ENCODE results near the gene GNPTAB. TPM values are rescaled to one million over a fixed set of nuclear protein-coding genes. Genes with fewer than 3 reads are reported as not detected.

GNPTAB gene
- total RNA-seq, 1 donor from 2014 or later = 43.7 TPM

DNA sequence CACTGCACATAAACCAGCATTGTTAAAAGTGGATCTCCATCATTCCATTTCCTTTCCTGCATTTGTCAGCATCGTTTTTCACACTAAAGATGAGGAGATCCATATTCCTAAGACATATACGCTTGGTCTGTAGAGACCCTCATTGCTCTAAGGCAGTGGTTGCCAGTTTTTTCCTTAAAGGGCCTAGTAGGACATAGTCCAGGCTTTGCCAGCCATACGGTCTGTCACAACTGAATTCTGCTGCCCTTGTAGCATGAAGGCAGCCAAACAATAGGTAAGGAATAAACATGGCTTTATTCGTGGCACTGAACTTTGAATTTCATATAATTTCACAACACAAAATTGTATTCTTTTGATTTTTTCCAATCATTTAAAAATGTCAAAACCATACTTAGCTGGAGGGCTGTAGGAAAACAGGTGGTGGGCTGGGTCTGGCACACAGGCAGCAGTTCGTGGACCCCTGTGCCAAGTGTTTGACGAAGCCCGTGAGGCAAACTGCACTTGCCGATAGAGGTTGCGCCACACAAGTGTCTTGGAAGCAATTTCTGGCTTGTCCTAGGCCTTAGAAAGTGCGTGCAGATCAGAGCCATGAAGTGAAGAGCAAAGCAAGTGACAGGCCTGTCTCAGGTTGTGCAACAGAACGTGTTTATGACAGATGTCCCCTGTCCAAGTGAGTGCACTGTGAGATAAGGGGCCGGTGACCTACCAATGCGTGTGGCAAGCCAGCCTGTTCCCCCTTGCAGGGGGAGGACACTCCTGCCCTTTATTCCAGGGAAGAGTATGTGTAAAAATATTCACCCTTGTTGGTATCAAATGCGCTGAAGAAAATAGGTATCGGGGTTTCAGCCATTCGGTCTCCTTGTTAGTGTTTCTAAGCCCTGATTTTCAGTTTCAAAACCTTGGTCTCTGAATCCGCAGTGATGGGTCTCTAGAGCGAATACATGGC lies 134.2 kb downstream of the GNPTAB start:
- no peak for DNase-seq (ENCODE audit: low read depth)
- no peaks in the 10 kb centered on the region for H3K36me3 ChIP-seq (ENCODE audit: insufficient read depth, low read length)
- peaks cover 7% of the 10 kb centered on the region for H4K20me1 ChIP-seq (ENCODE audit: insufficient read depth, low read length)
- FAIRE-seq = no peak
- H2AFZ ChIP-seq (ENCODE audit: low read depth, low read length) = peak overlapping the region; percentile 99
- H3K4me1 ChIP-seq (ENCODE audit: insufficient read depth, low read length) = peaks cover 6% of the 10 kb centered on the region
- peak overlapping the region; percentile 85 for H3K4me3 Mint-ChIP-seq (ENCODE audit: unreplicated experiment)
- peaks cover 4% of the 10 kb centered on the region for H3K4me1 Mint-ChIP-seq (ENCODE audit: low read depth, unreplicated experiment)
- TF ChIP-seq, protein P1, sequence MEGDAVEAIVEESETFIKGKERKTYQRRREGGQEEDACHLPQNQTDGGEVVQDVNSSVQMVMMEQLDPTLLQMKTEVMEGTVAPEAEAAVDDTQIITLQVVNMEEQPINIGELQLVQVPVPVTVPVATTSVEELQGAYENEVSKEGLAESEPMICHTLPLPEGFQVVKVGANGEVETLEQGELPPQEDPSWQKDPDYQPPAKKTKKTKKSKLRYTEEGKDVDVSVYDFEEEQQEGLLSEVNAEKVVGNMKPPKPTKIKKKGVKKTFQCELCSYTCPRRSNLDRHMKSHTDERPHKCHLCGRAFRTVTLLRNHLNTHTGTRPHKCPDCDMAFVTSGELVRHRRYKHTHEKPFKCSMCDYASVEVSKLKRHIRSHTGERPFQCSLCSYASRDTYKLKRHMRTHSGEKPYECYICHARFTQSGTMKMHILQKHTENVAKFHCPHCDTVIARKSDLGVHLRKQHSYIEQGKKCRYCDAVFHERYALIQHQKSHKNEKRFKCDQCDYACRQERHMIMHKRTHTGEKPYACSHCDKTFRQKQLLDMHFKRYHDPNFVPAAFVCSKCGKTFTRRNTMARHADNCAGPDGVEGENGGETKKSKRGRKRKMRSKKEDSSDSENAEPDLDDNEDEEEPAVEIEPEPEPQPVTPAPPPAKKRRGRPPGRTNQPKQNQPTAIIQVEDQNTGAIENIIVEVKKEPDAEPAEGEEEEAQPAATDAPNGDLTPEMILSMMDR (IDR thresholded peaks at IDR 0.05; ENCODE audit: insufficient read depth, low read depth, low read length) = no peak
- no peak for TF ChIP-seq EZH2 (IDR thresholded peaks at IDR 0.05; ENCODE audit: insufficient read depth, low read length)
- H3K27ac Mint-ChIP-seq (ENCODE audit: unreplicated experiment) = peak overlapping the region; percentile 11
- peak overlapping the region; percentile 98 for H3K4me2 ChIP-seq (ENCODE audit: low read length)
- no peaks in the 10 kb centered on the region for H3K9me3 ChIP-seq (ENCODE audit: insufficient read depth, low read depth, low read length)
- no peaks in the 10 kb centered on the region for H3K9me3 Mint-ChIP-seq (ENCODE audit: unreplicated experiment)
- peak overlapping the region; percentile 78 for H3K4me3 ChIP-seq (ENCODE audit: insufficient read depth, low read depth, low read length)
- H3K27ac ChIP-seq (ENCODE audit: low read depth, low read length) = no peak overlapping the region
- H3K79me2 ChIP-seq (ENCODE audit: insufficient read depth, low read length) = peaks cover 23% of the 10 kb centered on the region
- H3K9ac ChIP-seq (ENCODE audit: low read length) = peak overlapping the region; percentile 78
- no peaks in the 10 kb centered on the region for H3K27me3 ChIP-seq (ENCODE audit: insufficient read depth, low read length)
- H3K27me3 Mint-ChIP-seq (ENCODE audit: low read depth, unreplicated experiment) = peaks cover 4% of the 10 kb centered on the region
- no peaks in the 10 kb centered on the region for H3K36me3 Mint-ChIP-seq (ENCODE audit: low read depth, unreplicated experiment)

GRCh38 chr12:101695706-101696105 lies 135.1 kb downstream of the GNPTAB start:
- no peaks in the 10 kb centered on the region for H4K20me1 ChIP-seq (ENCODE audit: insufficient read depth, low read length)
- no peaks in the 10 kb centered on the region for H3K36me3 ChIP-seq (ENCODE audit: insufficient read depth, low read length)
- FAIRE-seq = no peak
- H3K27me3 ChIP-seq (ENCODE audit: insufficient read depth, low read length) = no peaks in the 10 kb centered on the region
- no peak overlapping the region for H3K4me3 ChIP-seq (ENCODE audit: insufficient read depth, low read depth, low read length)
- Mint-ChIP-seq H3K27ac (ENCODE audit: unreplicated experiment) (no peak overlapping the region), H3K4me3 (ENCODE audit: unreplicated experiment) (peak overlapping the region; percentile 62), H3K9me3 (ENCODE audit: unreplicated experiment) (no peaks in the 10 kb centered on the region), H3K4me1 (ENCODE audit: low read depth, unreplicated experiment) (peaks cover 4% of the 10 kb centered on the region), H3K27me3 (ENCODE audit: low read depth, unreplicated experiment) (peaks cover 4% of the 10 kb centered on the region), H3K36me3 (ENCODE audit: low read depth, unreplicated experiment) (no peaks in the 10 kb centered on the region)
- H3K79me2 ChIP-seq (ENCODE audit: insufficient read depth, low read length) = peaks cover 19% of the 10 kb centered on the region
- H3K4me2 ChIP-seq (ENCODE audit: low read length) = no peak overlapping the region
- H3K9ac ChIP-seq (ENCODE audit: low read length) = no peak overlapping the region
- no peak overlapping the region for H3K27ac ChIP-seq (ENCODE audit: low read depth, low read length)
- TF ChIP-seq, protein P1 (IDR thresholded peaks at IDR 0.05; ENCODE audit: insufficient read depth, low read depth, low read length) = no peak
- TF ChIP-seq EZH2 (IDR thresholded peaks at IDR 0.05; ENCODE audit: insufficient read depth, low read length) = no peak
- no peak overlapping the region for H2AFZ ChIP-seq (ENCODE audit: low read depth, low read length)
- peaks cover 6% of the 10 kb centered on the region for H3K4me1 ChIP-seq (ENCODE audit: insufficient read depth, low read length)
- peak; percentile 34 for DNase-seq (ENCODE audit: low read depth)
- H3K9me3 ChIP-seq (ENCODE audit: insufficient read depth, low read depth, low read length) = no peaks in the 10 kb centered on the region

Other genes starting within 250 kb of the GNPTAB start
- 0.31 TPM in 1 of 2 replicates, not detected in the other for gene MYBPC1, start 236.0 kb downstream of the GNPTAB start, total RNA-seq
- 22.2 TPM in 2 replicates for gene CHPT1, start 133.3 kb downstream of the GNPTAB start, total RNA-seq
- not detected in 2 replicates for gene SYCP3, start 91.5 kb downstream of the GNPTAB start, total RNA-seq
- 18.0 and 20.4 TPM in 2 replicates for gene DRAM1, start 46.6 kb upstream of the GNPTAB start, total RNA-seq
- gene WASHC3, start 231.0 kb upstream of the GNPTAB start, total RNA-seq = 22.6 and 26.5 TPM in 2 replicates

All from astrocyte (in vitro differentiated cells and primary cell).